Measurements from ENCODE around the gene MTUS2. TPM values are rescaled to one million over a fixed set of nuclear protein-coding genes. Genes with fewer than 3 reads are reported as not detected.

The MTUS2 gene
- total and polyA plus RNA-seq, 4 donors, result under 0.01 to 0.70 (median 0.15) TPM

DNA sequence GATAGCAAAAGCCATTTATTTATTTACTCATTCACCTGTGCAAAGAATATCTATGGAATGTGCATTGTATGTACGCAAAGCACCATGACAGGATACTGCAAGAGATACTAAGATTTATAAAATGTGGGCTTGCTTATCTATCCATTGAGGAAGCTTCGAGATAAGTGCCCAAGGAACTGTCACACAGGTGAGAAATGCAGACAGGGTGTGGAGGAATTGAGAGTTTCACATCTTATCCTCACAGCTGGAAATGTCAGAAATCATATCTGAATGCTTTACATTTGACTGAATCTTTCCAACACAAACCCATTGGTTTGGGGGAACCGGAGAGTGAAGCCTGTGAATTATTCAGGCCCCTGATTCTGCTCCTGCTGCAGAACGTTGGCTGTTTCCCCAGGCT is 662.4 kb downstream of the MTUS2 start:
- WGBS, result 76% methylated on average over 4 of the region's 4 CpGs
- Histone ChIP-seq H3K27ac (ENCODE audit: low read depth in 1 of 2, low read length in 2 of 2) (no peak overlapping the region), H3K9ac (ENCODE audit: low read depth in 1 of 2, low read length in 2 of 2) (no peak overlapping the region), H3K9me3 (ENCODE audit: control insufficient read depth in 4 of 4, low read length in 3 of 4) (no peaks in the 10 kb centered on the region), H3K27me3 (ENCODE audit: control insufficient read depth in 4 of 4, insufficient read depth in 4 of 4, low read length in 3 of 4) (no peaks in the 10 kb centered on the region), H3K36me3 (ENCODE audit: control insufficient read depth in 4 of 4, insufficient read depth in 3 of 4, low read depth in 1 of 4, low read length in 3 of 4) (no peaks in the 10 kb centered on the region), H3K4me3 (ENCODE audit: low read depth in 1 of 3, low read length in 3 of 3) (no peak overlapping the region), H3K4me1 (ENCODE audit: control insufficient read depth in 4 of 4, insufficient read depth in 4 of 4, low read length in 3 of 4) (no peaks in the 10 kb centered on the region)
- no peak for DNase-seq (ENCODE audit: low spot score)
- TF ChIP-seq HNF4G (IDR thresholded peaks at IDR 0.05) (no peak), JUND (IDR thresholded peaks at IDR 0.05) (no peak), GABPA (IDR thresholded peaks at IDR 0.05 in 1 of 2, conservative IDR thresholded peaks at IDR 0.05 in 1 of 2) (no peak), NR2F2 (IDR thresholded peaks at IDR 0.05) (no peak), FOXA2 (IDR thresholded peaks at IDR 0.05) (no peak), FOXA1 (IDR thresholded peaks at IDR 0.05) (no peak), TAF1 (conservative IDR thresholded peaks at IDR 0.05) (no peak), YY1 (IDR thresholded peaks at IDR 0.05) (no peak)
- TF ChIP-seq, protein P1, sequence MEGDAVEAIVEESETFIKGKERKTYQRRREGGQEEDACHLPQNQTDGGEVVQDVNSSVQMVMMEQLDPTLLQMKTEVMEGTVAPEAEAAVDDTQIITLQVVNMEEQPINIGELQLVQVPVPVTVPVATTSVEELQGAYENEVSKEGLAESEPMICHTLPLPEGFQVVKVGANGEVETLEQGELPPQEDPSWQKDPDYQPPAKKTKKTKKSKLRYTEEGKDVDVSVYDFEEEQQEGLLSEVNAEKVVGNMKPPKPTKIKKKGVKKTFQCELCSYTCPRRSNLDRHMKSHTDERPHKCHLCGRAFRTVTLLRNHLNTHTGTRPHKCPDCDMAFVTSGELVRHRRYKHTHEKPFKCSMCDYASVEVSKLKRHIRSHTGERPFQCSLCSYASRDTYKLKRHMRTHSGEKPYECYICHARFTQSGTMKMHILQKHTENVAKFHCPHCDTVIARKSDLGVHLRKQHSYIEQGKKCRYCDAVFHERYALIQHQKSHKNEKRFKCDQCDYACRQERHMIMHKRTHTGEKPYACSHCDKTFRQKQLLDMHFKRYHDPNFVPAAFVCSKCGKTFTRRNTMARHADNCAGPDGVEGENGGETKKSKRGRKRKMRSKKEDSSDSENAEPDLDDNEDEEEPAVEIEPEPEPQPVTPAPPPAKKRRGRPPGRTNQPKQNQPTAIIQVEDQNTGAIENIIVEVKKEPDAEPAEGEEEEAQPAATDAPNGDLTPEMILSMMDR (IDR thresholded peaks at IDR 0.05; ENCODE audit: low read depth, low read length, missing input control), result no peak
- TF ChIP-seq, protein P2, sequence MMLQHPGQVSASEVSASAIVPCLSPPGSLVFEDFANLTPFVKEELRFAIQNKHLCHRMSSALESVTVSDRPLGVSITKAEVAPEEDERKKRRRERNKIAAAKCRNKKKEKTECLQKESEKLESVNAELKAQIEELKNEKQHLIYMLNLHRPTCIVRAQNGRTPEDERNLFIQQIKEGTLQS (IDR thresholded peaks at IDR 0.05), result no peak

DNA sequence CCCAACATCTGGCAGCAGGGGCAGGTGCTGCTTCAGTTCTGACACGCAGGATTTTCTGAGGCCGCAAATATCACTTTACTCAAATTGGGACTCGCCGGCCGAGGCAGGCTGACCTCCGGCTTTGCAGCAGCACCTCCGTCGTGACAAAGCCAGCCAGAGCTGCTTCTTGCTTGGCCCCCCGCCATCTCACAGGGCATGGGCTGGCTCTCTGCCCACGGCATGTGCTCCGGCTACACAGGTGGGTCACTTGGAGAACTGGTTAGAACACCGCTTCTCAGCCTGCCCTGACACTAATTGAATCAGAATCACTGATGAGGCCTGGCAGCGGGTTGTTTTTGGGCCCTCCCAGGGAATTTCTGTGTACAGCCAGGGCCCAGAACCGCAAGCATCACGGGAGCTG is 663.1 kb downstream of the MTUS2 start:
- Histone ChIP-seq H3K9me3 (ENCODE audit: control insufficient read depth in 4 of 4, low read length in 3 of 4) (no peaks in the 10 kb centered on the region), H3K36me3 (ENCODE audit: control insufficient read depth in 4 of 4, insufficient read depth in 3 of 4, low read depth in 1 of 4, low read length in 3 of 4) (no peaks in the 10 kb centered on the region), H3K27me3 (ENCODE audit: control insufficient read depth in 4 of 4, insufficient read depth in 4 of 4, low read length in 3 of 4) (no peaks in the 10 kb centered on the region), H3K27ac (ENCODE audit: low read depth in 1 of 2, low read length in 2 of 2) (no peak overlapping the region), H3K9ac (ENCODE audit: low read depth in 1 of 2, low read length in 2 of 2) (no peak overlapping the region), H3K4me3 (ENCODE audit: low read depth in 1 of 3, low read length in 3 of 3) (no peak overlapping the region), H3K4me1 (ENCODE audit: control insufficient read depth in 4 of 4, insufficient read depth in 4 of 4, low read length in 3 of 4) (no peaks in the 10 kb centered on the region)
- whole genome bisulfite sequencing, result 91% methylated on average over 15 of the region's 15 CpGs
- DNase-seq (ENCODE audit: low spot score), result no peak
- no peak for TF ChIP-seq NR2F2 (IDR thresholded peaks at IDR 0.05)

DNA sequence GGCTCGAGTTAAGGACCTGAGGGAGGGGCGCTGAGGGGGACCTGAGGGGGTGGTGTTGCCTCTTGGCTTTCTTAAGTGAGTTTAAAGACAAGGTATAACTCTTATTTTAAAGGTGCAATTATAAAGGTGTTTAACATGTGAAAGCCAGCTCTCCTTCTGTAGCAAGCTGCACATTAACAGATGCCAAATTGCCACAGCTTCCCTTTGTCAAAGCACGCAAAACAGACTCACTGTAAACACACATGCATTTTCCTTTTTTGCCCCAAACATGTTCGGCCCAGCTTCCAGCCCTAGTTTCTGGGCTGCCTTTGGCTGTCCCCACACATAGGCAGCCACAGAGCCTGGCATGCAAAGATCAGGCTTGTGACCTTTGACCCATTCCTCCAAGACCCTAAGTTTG is 663.5 kb downstream of the MTUS2 start:
- H3K9me3 ChIP-seq (ENCODE audit: control insufficient read depth in 4 of 4, low read length in 3 of 4), result no peaks in the 10 kb centered on the region
- H3K4me1 ChIP-seq (ENCODE audit: control insufficient read depth in 4 of 4, insufficient read depth in 4 of 4, low read length in 3 of 4), result no peaks in the 10 kb centered on the region
- TF ChIP-seq HNF4A (conservative IDR thresholded peaks at IDR 0.05) (no peak), YY1 (IDR thresholded peaks at IDR 0.05) (no peak), HNF4G (IDR thresholded peaks at IDR 0.05) (no peak), TAF1 (conservative IDR thresholded peaks at IDR 0.05) (no peak), EGR1 (IDR thresholded peaks at IDR 0.05; ENCODE audit: low read depth in 2 of 2) (no peak), SP1 (IDR thresholded peaks at IDR 0.05) (no peak), RXRA (IDR thresholded peaks at IDR 0.05) (no peak), FOXA2 (IDR thresholded peaks at IDR 0.05) (no peak), FOXA1 (IDR thresholded peaks at IDR 0.05) (no peak), JUND (IDR thresholded peaks at IDR 0.05) (no peak), NR2F2 (IDR thresholded peaks at IDR 0.05) (no peak), GABPA (IDR thresholded peaks at IDR 0.05 in 1 of 2, conservative IDR thresholded peaks at IDR 0.05 in 1 of 2) (no peak)
- TF ChIP-seq, protein P3, sequence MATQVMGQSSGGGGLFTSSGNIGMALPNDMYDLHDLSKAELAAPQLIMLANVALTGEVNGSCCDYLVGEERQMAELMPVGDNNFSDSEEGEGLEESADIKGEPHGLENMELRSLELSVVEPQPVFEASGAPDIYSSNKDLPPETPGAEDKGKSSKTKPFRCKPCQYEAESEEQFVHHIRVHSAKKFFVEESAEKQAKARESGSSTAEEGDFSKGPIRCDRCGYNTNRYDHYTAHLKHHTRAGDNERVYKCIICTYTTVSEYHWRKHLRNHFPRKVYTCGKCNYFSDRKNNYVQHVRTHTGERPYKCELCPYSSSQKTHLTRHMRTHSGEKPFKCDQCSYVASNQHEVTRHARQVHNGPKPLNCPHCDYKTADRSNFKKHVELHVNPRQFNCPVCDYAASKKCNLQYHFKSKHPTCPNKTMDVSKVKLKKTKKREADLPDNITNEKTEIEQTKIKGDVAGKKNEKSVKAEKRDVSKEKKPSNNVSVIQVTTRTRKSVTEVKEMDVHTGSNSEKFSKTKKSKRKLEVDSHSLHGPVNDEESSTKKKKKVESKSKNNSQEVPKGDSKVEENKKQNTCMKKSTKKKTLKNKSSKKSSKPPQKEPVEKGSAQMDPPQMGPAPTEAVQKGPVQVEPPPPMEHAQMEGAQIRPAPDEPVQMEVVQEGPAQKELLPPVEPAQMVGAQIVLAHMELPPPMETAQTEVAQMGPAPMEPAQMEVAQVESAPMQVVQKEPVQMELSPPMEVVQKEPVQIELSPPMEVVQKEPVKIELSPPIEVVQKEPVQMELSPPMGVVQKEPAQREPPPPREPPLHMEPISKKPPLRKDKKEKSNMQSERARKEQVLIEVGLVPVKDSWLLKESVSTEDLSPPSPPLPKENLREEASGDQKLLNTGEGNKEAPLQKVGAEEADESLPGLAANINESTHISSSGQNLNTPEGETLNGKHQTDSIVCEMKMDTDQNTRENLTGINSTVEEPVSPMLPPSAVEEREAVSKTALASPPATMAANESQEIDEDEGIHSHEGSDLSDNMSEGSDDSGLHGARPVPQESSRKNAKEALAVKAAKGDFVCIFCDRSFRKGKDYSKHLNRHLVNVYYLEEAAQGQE (IDR thresholded peaks at IDR 0.05), result no peak
- TF ChIP-seq, protein P4, sequence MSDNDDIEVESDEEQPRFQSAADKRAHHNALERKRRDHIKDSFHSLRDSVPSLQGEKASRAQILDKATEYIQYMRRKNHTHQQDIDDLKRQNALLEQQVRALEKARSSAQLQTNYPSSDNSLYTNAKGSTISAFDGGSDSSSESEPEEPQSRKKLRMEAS (IDR thresholded peaks at IDR 0.05), result no peak
- TF ChIP-seq, protein P5, sequence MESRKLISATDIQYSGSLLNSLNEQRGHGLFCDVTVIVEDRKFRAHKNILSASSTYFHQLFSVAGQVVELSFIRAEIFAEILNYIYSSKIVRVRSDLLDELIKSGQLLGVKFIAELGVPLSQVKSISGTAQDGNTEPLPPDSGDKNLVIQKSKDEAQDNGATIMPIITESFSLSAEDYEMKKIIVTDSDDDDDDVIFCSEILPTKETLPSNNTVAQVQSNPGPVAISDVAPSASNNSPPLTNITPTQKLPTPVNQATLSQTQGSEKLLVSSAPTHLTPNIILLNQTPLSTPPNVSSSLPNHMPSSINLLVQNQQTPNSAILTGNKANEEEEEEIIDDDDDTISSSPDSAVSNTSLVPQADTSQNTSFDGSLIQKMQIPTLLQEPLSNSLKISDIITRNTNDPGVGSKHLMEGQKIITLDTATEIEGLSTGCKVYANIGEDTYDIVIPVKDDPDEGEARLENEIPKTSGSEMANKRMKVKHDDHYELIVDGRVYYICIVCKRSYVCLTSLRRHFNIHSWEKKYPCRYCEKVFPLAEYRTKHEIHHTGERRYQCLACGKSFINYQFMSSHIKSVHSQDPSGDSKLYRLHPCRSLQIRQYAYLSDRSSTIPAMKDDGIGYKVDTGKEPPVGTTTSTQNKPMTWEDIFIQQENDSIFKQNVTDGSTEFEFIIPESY (IDR thresholded peaks at IDR 0.05), result no peak
- TF ChIP-seq, protein P2 (IDR thresholded peaks at IDR 0.05), result no peak
- TF ChIP-seq, protein P1 (IDR thresholded peaks at IDR 0.05; ENCODE audit: low read depth, low read length, missing input control), result no peak
- no peak overlapping the region for H3K9ac ChIP-seq (ENCODE audit: low read depth in 1 of 2, low read length in 2 of 2)
- H3K27me3 ChIP-seq (ENCODE audit: control insufficient read depth in 4 of 4, insufficient read depth in 4 of 4, low read length in 3 of 4), result no peaks in the 10 kb centered on the region
- no peaks in the 10 kb centered on the region for H3K36me3 ChIP-seq (ENCODE audit: control insufficient read depth in 4 of 4, insufficient read depth in 3 of 4, low read depth in 1 of 4, low read length in 3 of 4)
- no peak overlapping the region for H3K4me3 ChIP-seq (ENCODE audit: low read depth in 1 of 3, low read length in 3 of 3)
- 83% methylated on average over 4 of the region's 4 CpGs for WGBS
- no peak for DNase-seq (ENCODE audit: low spot score)
- no peak overlapping the region for H3K27ac ChIP-seq (ENCODE audit: low read depth in 1 of 2, low read length in 2 of 2)
